ENCODE data around the gene SVOP. TPM values are rescaled to one million over a fixed set of nuclear protein-coding genes. Genes with fewer than 3 reads are reported as not detected.

Gene SVOP
- polyA plus RNA-seq, 2 of the 4 experiments (the other 2 are of a cell fraction), result not detected

- no peaks in the 10 kb centered on the region for H3K4me1 ChIP-seq
- TF ChIP-seq RCOR1 (IDR thresholded peaks at IDR 0.05; ENCODE audit: low read depth, low read length), result no peak
- TF ChIP-seq TFCP2L1 (CRISPR knock-in tag; IDR thresholded peaks at IDR 0.05), result no peak
- TF ChIP-seq BCL3 (IDR thresholded peaks at IDR 0.05), result no peak
- TF ChIP-seq, protein P1, sequence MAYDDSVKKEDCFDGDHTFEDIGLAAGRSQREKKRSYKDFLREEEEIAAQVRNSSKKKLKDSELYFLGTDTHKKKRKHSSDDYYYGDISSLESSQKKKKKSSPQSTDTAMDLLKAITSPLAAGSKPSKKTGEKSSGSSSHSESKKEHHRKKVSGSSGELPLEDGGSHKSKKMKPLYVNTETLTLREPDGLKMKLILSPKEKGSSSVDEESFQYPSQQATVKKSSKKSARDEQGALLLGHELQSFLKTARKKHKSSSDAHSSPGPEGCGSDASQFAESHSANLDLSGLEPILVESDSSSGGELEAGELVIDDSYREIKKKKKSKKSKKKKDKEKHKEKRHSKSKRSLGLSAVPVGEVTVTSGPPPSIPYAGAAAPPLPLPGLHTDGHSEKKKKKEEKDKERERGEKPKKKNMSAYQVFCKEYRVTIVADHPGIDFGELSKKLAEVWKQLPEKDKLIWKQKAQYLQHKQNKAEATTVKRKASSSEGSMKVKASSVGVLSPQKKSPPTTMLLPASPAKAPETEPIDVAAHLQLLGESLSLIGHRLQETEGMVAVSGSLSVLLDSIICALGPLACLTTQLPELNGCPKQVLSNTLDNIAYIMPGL (CRISPR knock-in tag; IDR thresholded peaks at IDR 0.05; ENCODE audit: borderline replicate concordance), result no peak
- TF ChIP-seq MAFK (IDR thresholded peaks at IDR 0.05; ENCODE audit: partially characterized antibody), result no peak
- TF ChIP-seq KDM1A (IDR thresholded peaks at IDR 0.05; ENCODE audit: low read depth), result no peak
- TF ChIP-seq, protein P2, sequence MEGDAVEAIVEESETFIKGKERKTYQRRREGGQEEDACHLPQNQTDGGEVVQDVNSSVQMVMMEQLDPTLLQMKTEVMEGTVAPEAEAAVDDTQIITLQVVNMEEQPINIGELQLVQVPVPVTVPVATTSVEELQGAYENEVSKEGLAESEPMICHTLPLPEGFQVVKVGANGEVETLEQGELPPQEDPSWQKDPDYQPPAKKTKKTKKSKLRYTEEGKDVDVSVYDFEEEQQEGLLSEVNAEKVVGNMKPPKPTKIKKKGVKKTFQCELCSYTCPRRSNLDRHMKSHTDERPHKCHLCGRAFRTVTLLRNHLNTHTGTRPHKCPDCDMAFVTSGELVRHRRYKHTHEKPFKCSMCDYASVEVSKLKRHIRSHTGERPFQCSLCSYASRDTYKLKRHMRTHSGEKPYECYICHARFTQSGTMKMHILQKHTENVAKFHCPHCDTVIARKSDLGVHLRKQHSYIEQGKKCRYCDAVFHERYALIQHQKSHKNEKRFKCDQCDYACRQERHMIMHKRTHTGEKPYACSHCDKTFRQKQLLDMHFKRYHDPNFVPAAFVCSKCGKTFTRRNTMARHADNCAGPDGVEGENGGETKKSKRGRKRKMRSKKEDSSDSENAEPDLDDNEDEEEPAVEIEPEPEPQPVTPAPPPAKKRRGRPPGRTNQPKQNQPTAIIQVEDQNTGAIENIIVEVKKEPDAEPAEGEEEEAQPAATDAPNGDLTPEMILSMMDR (IDR thresholded peaks at IDR 0.05), result no peak
- no peak for TF ChIP-seq HOXB5 (CRISPR knock-in tag; IDR thresholded peaks at IDR 0.05)
- no peak for TF ChIP-seq HEYL (CRISPR knock-in tag; IDR thresholded peaks at IDR 0.05)
- DNase-seq (ENCODE audit: low read depth in 1 of 2, low spot score in 1 of 2) (no peak), FAIRE-seq (no peak), ATAC-seq (no peak)
- CTCF ChIA-PET, result interaction anchor here (0.9 kb wide), 1 partner anchor 64 kb away, joined by 3 read pairs; no protein-coding TSS in a partner anchor
- no peak overlapping the region for H3K4me2 ChIP-seq
- no peak overlapping the region for H3K4me3 ChIP-seq
- 57% methylated on average over 9 of the region's 9 CpGs for WGBS (ENCODE audit: missing lambda C conversion rate)
- no peak overlapping the region for H3K27ac ChIP-seq
- peaks cover 5% of the 10 kb centered on the region; the same call in 1 of the 3 replicates for H3K9me3 ChIP-seq
- POLR2A ChIA-PET, result no interaction called here
These were observed 133.8 kb downstream of the SVOP start for GRCh38 chr12:108886873-108887629.

DNA sequence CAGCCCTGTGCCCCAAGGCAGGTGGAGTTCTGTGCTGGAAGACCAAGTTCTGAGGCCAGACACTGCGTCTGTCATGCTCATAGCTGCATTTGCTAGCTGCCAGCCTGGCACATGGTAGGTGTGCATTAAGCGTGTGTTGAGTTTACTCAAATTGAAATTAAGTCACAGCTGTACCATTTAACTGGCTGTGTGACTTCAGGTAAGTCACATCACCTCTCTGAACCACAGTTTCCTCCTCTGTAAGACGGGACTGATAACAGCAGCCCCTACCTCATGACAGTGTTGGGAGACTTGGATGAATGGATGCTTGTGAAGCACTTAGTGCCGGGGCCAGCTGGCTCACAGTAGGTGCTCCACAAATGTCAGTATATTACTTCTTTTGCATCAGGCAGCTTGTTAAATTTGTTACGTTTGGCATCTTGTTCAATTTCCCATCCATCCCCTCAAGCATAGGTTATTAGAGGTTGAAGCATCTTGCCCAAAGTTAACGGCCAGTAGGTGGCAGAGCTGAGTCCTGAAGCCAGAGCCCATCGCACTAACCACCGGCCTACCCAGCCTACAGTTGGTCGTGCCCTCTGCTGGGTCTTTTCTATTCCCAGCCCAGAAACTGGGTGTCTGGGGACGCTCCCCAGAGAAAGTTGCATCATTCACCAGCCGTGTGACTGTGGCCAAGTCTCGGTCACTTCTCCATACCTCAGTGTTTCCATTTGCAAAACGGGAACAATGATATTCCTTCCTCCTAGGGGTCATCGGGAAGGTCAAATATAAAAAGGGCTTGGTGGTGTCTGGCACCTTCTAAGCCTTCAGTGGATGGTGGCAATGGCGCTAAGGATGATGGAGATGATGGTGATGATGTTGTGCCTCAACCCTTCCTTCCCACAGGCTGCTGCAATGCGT is 136.5 kb downstream of the SVOP start:
- no peak overlapping the region for H3K4me2 ChIP-seq
- ChIA-PET POLR2A (interaction anchor here (1.3 kb wide), 1 partner anchor 27 kb away, joined by 4 read pairs; the partner anchor contains the start of gene SSH1), CTCF (interaction anchor here (0.6 to 2.6 kb wide), 25 partner anchors 9 to 220 kb away, joined by 3 to 12 read pairs (median 4); partner anchors contain the start of gene ALKBH2)
- TF ChIP-seq SMC3 (IDR thresholded peaks at IDR 0.05) (peak; percentile 66), RAD21 (conservative IDR thresholded peaks at IDR 0.05 in 1 of 2, IDR thresholded peaks at IDR 0.05 in 1 of 2) (peak; percentile 35 to 61; a peak in 4 of 5 replicates), MAX (IDR thresholded peaks at IDR 0.05) (0 out of 2 replicates have a peak, but pooled peaks have one; percentile 18), GATA3 (IDR thresholded peaks at IDR 0.05; ENCODE audit: borderline replicate concordance) (no peak)
- TF ChIP-seq, protein P2 (IDR thresholded peaks at IDR 0.05), result peak; percentile 63
- H3K9me3 ChIP-seq, result no peaks in the 10 kb centered on the region
- no peak overlapping the region for H3K4me3 ChIP-seq
- H3K27ac ChIP-seq, result no peak overlapping the region
- ATAC-seq, result peak; percentile 48 to 76; a peak in 4 of 6 replicates
- 34% methylated on average over 16 of the region's 16 CpGs for WGBS (ENCODE audit: missing lambda C conversion rate)
- peak; percentile 43 to 66 for DNase-seq (ENCODE audit: low read depth in 1 of 2, low spot score in 1 of 2)
- no peak for FAIRE-seq
- no peaks in the 10 kb centered on the region for H3K4me1 ChIP-seq
